ENCODE results near the gene ZBTB39. TPM values are rescaled to one million over a fixed set of nuclear protein-coding genes. Genes with fewer than 3 reads are reported as not detected.
"Not testable (repeated sequence)": the region's sequence is repeated elsewhere in the genome, so short reads cannot be mapped to it uniquely, and the experiment has no call there.

Gene ZBTB39
- total RNA-seq, 2 experiments from 2014 or later = 5.1 to 5.5 TPM

- TF ChIP-seq, protein P1, sequence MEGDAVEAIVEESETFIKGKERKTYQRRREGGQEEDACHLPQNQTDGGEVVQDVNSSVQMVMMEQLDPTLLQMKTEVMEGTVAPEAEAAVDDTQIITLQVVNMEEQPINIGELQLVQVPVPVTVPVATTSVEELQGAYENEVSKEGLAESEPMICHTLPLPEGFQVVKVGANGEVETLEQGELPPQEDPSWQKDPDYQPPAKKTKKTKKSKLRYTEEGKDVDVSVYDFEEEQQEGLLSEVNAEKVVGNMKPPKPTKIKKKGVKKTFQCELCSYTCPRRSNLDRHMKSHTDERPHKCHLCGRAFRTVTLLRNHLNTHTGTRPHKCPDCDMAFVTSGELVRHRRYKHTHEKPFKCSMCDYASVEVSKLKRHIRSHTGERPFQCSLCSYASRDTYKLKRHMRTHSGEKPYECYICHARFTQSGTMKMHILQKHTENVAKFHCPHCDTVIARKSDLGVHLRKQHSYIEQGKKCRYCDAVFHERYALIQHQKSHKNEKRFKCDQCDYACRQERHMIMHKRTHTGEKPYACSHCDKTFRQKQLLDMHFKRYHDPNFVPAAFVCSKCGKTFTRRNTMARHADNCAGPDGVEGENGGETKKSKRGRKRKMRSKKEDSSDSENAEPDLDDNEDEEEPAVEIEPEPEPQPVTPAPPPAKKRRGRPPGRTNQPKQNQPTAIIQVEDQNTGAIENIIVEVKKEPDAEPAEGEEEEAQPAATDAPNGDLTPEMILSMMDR (IDR thresholded peaks at IDR 0.05) = no peak
- Mint-ChIP-seq H3K4me3 (no peak overlapping the region), H3K9me3 (no peaks in the 10 kb centered on the region), H3K27me3 (peaks cover 1% of the 10 kb centered on the region), H3K36me3 (ENCODE audit: low read depth) (no peaks in the 10 kb centered on the region), H3K27ac (no peak overlapping the region), H3K4me1 (ENCODE audit: low read depth) (peaks cover 5% of the 10 kb centered on the region)
- CTCF ChIA-PET = interaction anchor here (1.0 kb wide), 1 partner anchor 226 kb away, joined by 4 read pairs; no protein-coding TSS in a partner anchor
- POLR2A ChIA-PET = no interaction called here
- intact Hi-C loops (cut with micrococcal nuclease) = loop anchor here (10.0 kb wide), 1 partner anchor 139 kb away; no protein-coding TSS in a partner anchor
- DNase-seq (no peak), ATAC-seq (no peak)
These were observed 23.0 kb downstream of the ZBTB39 start for GRCh38 chr12:56983386-56983785.

- H3K9me3 Mint-ChIP-seq; H3K27ac Mint-ChIP-seq; H3K36me3 Mint-ChIP-seq (ENCODE audit: low read depth); H3K27me3 Mint-ChIP-seq; ATAC-seq; DNase-seq; H3K4me1 Mint-ChIP-seq (ENCODE audit: low read depth); POLR2A ChIA-PET; H3K4me3 Mint-ChIP-seq: not testable (repeated sequence)
- intact Hi-C loops (cut with micrococcal nuclease) = loop anchor here (10.0 kb wide), 1 partner anchor 138 kb away; no protein-coding TSS in a partner anchor
- CTCF ChIA-PET = interaction anchor here (1.0 to 1.3 kb wide), 2 partner anchors 142 to 225 kb away, joined by 4 read pairs; no protein-coding TSS in a partner anchor
These were observed 23.6 kb downstream of the ZBTB39 start for GRCh38 chr12:56982578-56983236.

- no peak overlapping the region for H3K4me3 Mint-ChIP-seq
- H3K4me1 Mint-ChIP-seq (ENCODE audit: low read depth) = no peaks in the 10 kb centered on the region
- ChIA-PET POLR2A (interaction anchor here (1.0 kb wide), 1 partner anchor 360 kb away, joined by 4 read pairs; no protein-coding TSS in a partner anchor), CTCF (interaction anchor here (1.3 kb wide), 1 partner anchor 141 kb away, joined by 4 read pairs; no protein-coding TSS in a partner anchor)
- intact Hi-C loops (cut with micrococcal nuclease) = loop anchor here (10.0 kb wide), 1 partner anchor 136 kb away; no protein-coding TSS in a partner anchor
- ATAC-seq = no peak
- TF ChIP-seq, protein P1 (IDR thresholded peaks at IDR 0.05) = no peak
- DNase-seq = no peak
- no peaks in the 10 kb centered on the region for H3K36me3 Mint-ChIP-seq (ENCODE audit: low read depth)
- H3K27me3 Mint-ChIP-seq = no peaks in the 10 kb centered on the region
- H3K27ac Mint-ChIP-seq = no peak overlapping the region
- no peaks in the 10 kb centered on the region for H3K9me3 Mint-ChIP-seq
These were observed 25.3 kb downstream of the ZBTB39 start for GRCh38 chr12:56980941-56981530.

GRCh38 chr12:56980268-56980667, 26.1 kb downstream of the ZBTB39 start:
- Mint-ChIP-seq H3K36me3 (ENCODE audit: low read depth) (no peaks in the 10 kb centered on the region), H3K27me3 (no peaks in the 10 kb centered on the region), H3K9me3 (no peaks in the 10 kb centered on the region), H3K27ac (no peak overlapping the region), H3K4me1 (ENCODE audit: low read depth) (no peaks in the 10 kb centered on the region), H3K4me3 (no peak overlapping the region)
- ChIA-PET POLR2A (no interaction called here), CTCF (interaction anchor here (2.1 kb wide), 1 partner anchor 8 kb away, joined by 10 read pairs; no protein-coding TSS in a partner anchor)
- ATAC-seq (no peak), DNase-seq (no peak)
- intact Hi-C loops (cut with micrococcal nuclease) = loop anchor here (10.0 kb wide), 1 partner anchor 135 kb away; no protein-coding TSS in a partner anchor
- TF ChIP-seq, protein P1 (IDR thresholded peaks at IDR 0.05) = no peak

GRCh38 chr12:56979628-56980027, 26.7 kb downstream of the ZBTB39 start:
- intact Hi-C loops (cut with micrococcal nuclease) = loop anchor here (10.0 kb wide), 1 partner anchor 135 kb away; no protein-coding TSS in a partner anchor
- ATAC-seq (no peak), DNase-seq (no peak)
- ChIA-PET CTCF (interaction anchor here (1.3 to 2.1 kb wide), 2 partner anchors 9 to 202 kb away, joined by 3 to 10 read pairs; no protein-coding TSS in a partner anchor), POLR2A (no interaction called here)
- no peak overlapping the region for H3K27ac Mint-ChIP-seq
- H3K27me3 Mint-ChIP-seq = no peaks in the 10 kb centered on the region
- no peaks in the 10 kb centered on the region for H3K36me3 Mint-ChIP-seq (ENCODE audit: low read depth)
- TF ChIP-seq, protein P1 (IDR thresholded peaks at IDR 0.05) = no peak
- no peaks in the 10 kb centered on the region for H3K9me3 Mint-ChIP-seq
- no peak overlapping the region for H3K4me3 Mint-ChIP-seq
- no peaks in the 10 kb centered on the region for H3K4me1 Mint-ChIP-seq (ENCODE audit: low read depth)
